Measurements from ENCODE around the gene DPP6. TPM values are rescaled to one million over a fixed set of nuclear protein-coding genes. Genes with fewer than 3 reads are reported as not detected.
"Not testable (repeated sequence)": the region's sequence is repeated elsewhere in the genome, so short reads cannot be mapped to it uniquely, and the experiment has no call there.

Gene DPP6
- total RNA-seq, 1 donor from 2014 or later, result not detected

GRCh38 chr7:154672659-154673415 is 620.6 kb downstream of the DPP6 start:
- H3K27me3 Mint-ChIP-seq, result no peaks in the 10 kb centered on the region
- no peak overlapping the region for H3K27ac Mint-ChIP-seq
- no peak overlapping the region for H3K4me3 Mint-ChIP-seq
- no peaks in the 10 kb centered on the region for H3K4me1 Mint-ChIP-seq
- H3K9me3 Mint-ChIP-seq, result peaks cover 4% of the 10 kb centered on the region
- H3K36me3 Mint-ChIP-seq (ENCODE audit: low read depth), result no peaks in the 10 kb centered on the region
- intact Hi-C loops (cut with micrococcal nuclease), result no loop called here
- DNase-seq, result no peak

- no peak overlapping the region for H3K4me3 Mint-ChIP-seq
- H3K9me3 Mint-ChIP-seq, result no peaks in the 10 kb centered on the region
- H3K27ac Mint-ChIP-seq, result no peak overlapping the region
- DNase-seq, result no peak
- intact Hi-C loops (cut with micrococcal nuclease), result no loop called here
- no peaks in the 10 kb centered on the region for H3K36me3 Mint-ChIP-seq (ENCODE audit: low read depth)
- no peaks in the 10 kb centered on the region for H3K27me3 Mint-ChIP-seq
- H3K4me1 Mint-ChIP-seq, result no peaks in the 10 kb centered on the region
These were observed 622.0 kb downstream of the DPP6 start for GRCh38 chr7:154674191-154674590.

- no peaks in the 10 kb centered on the region for H3K36me3 Mint-ChIP-seq (ENCODE audit: low read depth)
- intact Hi-C loops (cut with micrococcal nuclease), result no loop called here
- no peak overlapping the region for H3K4me3 Mint-ChIP-seq
- H3K4me1 Mint-ChIP-seq, result no peaks in the 10 kb centered on the region
- H3K27ac Mint-ChIP-seq, result no peak overlapping the region
- no peaks in the 10 kb centered on the region for H3K27me3 Mint-ChIP-seq
- H3K9me3 Mint-ChIP-seq, result no peaks in the 10 kb centered on the region
- no peak for DNase-seq
These were observed 623.4 kb downstream of the DPP6 start for GRCh38 chr7:154675560-154675959.

GRCh38 chr7:154676033-154676421 is 623.8 kb downstream of the DPP6 start:
- DNase-seq; H3K27ac Mint-ChIP-seq; intact Hi-C loops (cut with micrococcal nuclease); H3K4me3 Mint-ChIP-seq; H3K9me3 Mint-ChIP-seq; H3K27me3 Mint-ChIP-seq; H3K36me3 Mint-ChIP-seq (ENCODE audit: low read depth); H3K4me1 Mint-ChIP-seq: not testable (repeated sequence)

GRCh38 chr7:154676422-154677073 is 624.4 kb downstream of the DPP6 start:
- H3K9me3 Mint-ChIP-seq, result no peaks in the 10 kb centered on the region
- no peaks in the 10 kb centered on the region for H3K36me3 Mint-ChIP-seq (ENCODE audit: low read depth)
- no peak overlapping the region for H3K4me3 Mint-ChIP-seq
- no peak for DNase-seq
- no peaks in the 10 kb centered on the region for H3K27me3 Mint-ChIP-seq
- intact Hi-C loops (cut with micrococcal nuclease), result no loop called here
- no peaks in the 10 kb centered on the region for H3K4me1 Mint-ChIP-seq
- no peak overlapping the region for H3K27ac Mint-ChIP-seq

- DNase-seq, result no peak
- H3K9me3 Mint-ChIP-seq, result no peaks in the 10 kb centered on the region
- no peaks in the 10 kb centered on the region for H3K36me3 Mint-ChIP-seq (ENCODE audit: low read depth)
- intact Hi-C loops (cut with micrococcal nuclease), result no loop called here
- no peak overlapping the region for H3K27ac Mint-ChIP-seq
- no peak overlapping the region for H3K4me3 Mint-ChIP-seq
- no peaks in the 10 kb centered on the region for H3K4me1 Mint-ChIP-seq
- H3K27me3 Mint-ChIP-seq, result no peaks in the 10 kb centered on the region
These were observed 625.3 kb downstream of the DPP6 start for GRCh38 chr7:154677454-154677853.

- H3K4me1 Mint-ChIP-seq; intact Hi-C loops (cut with micrococcal nuclease); H3K36me3 Mint-ChIP-seq (ENCODE audit: low read depth); H3K4me3 Mint-ChIP-seq; DNase-seq; H3K27ac Mint-ChIP-seq; H3K27me3 Mint-ChIP-seq; H3K9me3 Mint-ChIP-seq: not testable (repeated sequence)
These were observed 625.9 kb downstream of the DPP6 start for GRCh38 chr7:154678001-154678550.

GRCh38 chr7:154679379-154680053 is 627.3 kb downstream of the DPP6 start:
- Mint-ChIP-seq H3K4me1 (no peaks in the 10 kb centered on the region), H3K9me3 (no peaks in the 10 kb centered on the region), H3K27ac (no peak overlapping the region), H3K4me3 (no peak overlapping the region), H3K27me3 (no peaks in the 10 kb centered on the region), H3K36me3 (ENCODE audit: low read depth) (no peaks in the 10 kb centered on the region)
- no peak for DNase-seq
- intact Hi-C loops (cut with micrococcal nuclease), result no loop called here

- H3K36me3 Mint-ChIP-seq (ENCODE audit: low read depth), result no peaks in the 10 kb centered on the region
- H3K27me3 Mint-ChIP-seq, result no peaks in the 10 kb centered on the region
- no peak overlapping the region for H3K4me3 Mint-ChIP-seq
- no peaks in the 10 kb centered on the region for H3K4me1 Mint-ChIP-seq
- intact Hi-C loops (cut with micrococcal nuclease), result no loop called here
- H3K27ac Mint-ChIP-seq, result no peak overlapping the region
- H3K9me3 Mint-ChIP-seq, result no peaks in the 10 kb centered on the region
- no peak for DNase-seq
These were observed 628.9 kb downstream of the DPP6 start for GRCh38 chr7:154680894-154681659.

GRCh38 chr7:154682003-154682402 is 629.8 kb downstream of the DPP6 start:
- intact Hi-C loops (cut with micrococcal nuclease), result no loop called here
- Mint-ChIP-seq H3K36me3 (ENCODE audit: low read depth) (no peaks in the 10 kb centered on the region), H3K9me3 (no peaks in the 10 kb centered on the region), H3K27ac (no peak overlapping the region), H3K4me3 (no peak overlapping the region), H3K27me3 (no peaks in the 10 kb centered on the region), H3K4me1 (no peaks in the 10 kb centered on the region)
- DNase-seq, result no peak

GRCh38 chr7:154684666-154685563 is 632.7 kb downstream of the DPP6 start:
- no peaks in the 10 kb centered on the region for H3K27me3 Mint-ChIP-seq
- H3K36me3 Mint-ChIP-seq (ENCODE audit: low read depth), result no peaks in the 10 kb centered on the region
- H3K27ac Mint-ChIP-seq, result no peak overlapping the region
- H3K4me3 Mint-ChIP-seq, result no peak overlapping the region
- no peaks in the 10 kb centered on the region for H3K4me1 Mint-ChIP-seq
- DNase-seq, result no peak
- intact Hi-C loops (cut with micrococcal nuclease), result no loop called here
- no peaks in the 10 kb centered on the region for H3K9me3 Mint-ChIP-seq

- no peak overlapping the region for H3K27ac Mint-ChIP-seq
- intact Hi-C loops (cut with micrococcal nuclease), result no loop called here
- H3K4me3 Mint-ChIP-seq, result no peak overlapping the region
- H3K9me3 Mint-ChIP-seq, result no peaks in the 10 kb centered on the region
- no peaks in the 10 kb centered on the region for H3K27me3 Mint-ChIP-seq
- no peaks in the 10 kb centered on the region for H3K36me3 Mint-ChIP-seq (ENCODE audit: low read depth)
- H3K4me1 Mint-ChIP-seq, result no peaks in the 10 kb centered on the region
- DNase-seq, result no peak
These were observed 633.3 kb downstream of the DPP6 start for GRCh38 chr7:154685564-154685901.

- Mint-ChIP-seq H3K36me3 (ENCODE audit: low read depth) (no peaks in the 10 kb centered on the region), H3K4me3 (no peak overlapping the region), H3K27me3 (no peaks in the 10 kb centered on the region), H3K9me3 (no peaks in the 10 kb centered on the region), H3K27ac (no peak overlapping the region), H3K4me1 (no peaks in the 10 kb centered on the region)
- intact Hi-C loops (cut with micrococcal nuclease), result no loop called here
- no peak for DNase-seq
These were observed 634.1 kb downstream of the DPP6 start for GRCh38 chr7:154686305-154686704.

Measured in activated CD4-positive, alpha-beta T cell treated with anti-CD3 and anti-CD28 coated beads, Interleukin-2, amount 10 ng/mL, durations not matched to agents 24 days and 14 days (primary cell).